Natural killer cell (primary cell): Measurements from ENCODE around the gene WFIKKN1. TPM values are rescaled to one million over a fixed set of nuclear protein-coding genes. Genes with fewer than 3 reads are reported as not detected.

Experiments
- ATAC-seq, 3 donors: fragments of 150-1000 bp in 2 of 3; fragments of 200-7000 bp in 1 of 3; cut with Tn5 transposase; 1 replicate in 1 of 3; 2 replicates in 2 of 3; pipeline ENCODE4 v1.10.0; 2021; ENCODE audit warnings: mild to moderate bottlenecking in 2 of 3, moderate library complexity in 2 of 3
- DNase-seq, 2 donors: peaks; one replicate each; pipeline versions ENCODE4 v3.0.0 to v3.0.0-alpha.2; 2013 to 2021; ENCODE audit warnings: mixed read lengths in 1 of 2
- H3K27ac ChIP-seq: one replicate; pipeline ENCODE4 v1.5.1; 2013; ENCODE audit warnings: mild to moderate bottlenecking, low read length
- H3K27me3 ChIP-seq: one replicate; pipeline ENCODE4 v1.6.1; 2013; ENCODE audit warnings: low read length; ENCODE audit not compliant: control insufficient read depth, insufficient read depth
- H3K36me3 ChIP-seq: one replicate; pipeline ENCODE4 v1.6.1; 2013; ENCODE audit warnings: low read length; ENCODE audit not compliant: control insufficient read depth, insufficient read depth
- H3K4me1 ChIP-seq: one replicate; pipeline ENCODE4 v1.6.1; 2013; ENCODE audit warnings: low read length; ENCODE audit not compliant: control insufficient read depth, insufficient read depth
- H3K4me3 ChIP-seq: one replicate; pipeline ENCODE4 v1.5.1; 2013; ENCODE audit warnings: low read length
- H3K9me3 ChIP-seq: one replicate; pipeline ENCODE4 v1.6.1; 2013; ENCODE audit warnings: low read length; ENCODE audit not compliant: control insufficient read depth, insufficient read depth
- H3K27ac Mint-ChIP-seq, 2 donors: one replicate each; pipeline ENCODE4 v1.8.0; 2022; ENCODE audit warnings: mild to moderate bottlenecking in 2 of 2, mixed read lengths in 2 of 2, moderate library complexity in 1 of 2
- H3K27me3 Mint-ChIP-seq, 2 donors: one replicate each; pipeline ENCODE4 v1.8.0; 2022; ENCODE audit warnings: low read depth in 2 of 2, mixed read lengths in 2 of 2
- H3K36me3 Mint-ChIP-seq: one replicate; pipeline ENCODE4 v1.8.0; 2022; ENCODE audit warnings: mixed read lengths
- H3K4me1 Mint-ChIP-seq, 2 donors: one replicate each; pipeline ENCODE4 v1.8.0; 2022; ENCODE audit warnings: mixed read lengths in 2 of 2
- H3K4me3 Mint-ChIP-seq: one replicate; pipeline ENCODE4 v1.8.0; 2022; ENCODE audit warnings: mild to moderate bottlenecking, moderate library complexity, mixed read lengths
- H3K9me3 Mint-ChIP-seq, 2 donors: one replicate each; pipeline ENCODE4 v1.8.0; 2022; ENCODE audit warnings: mixed read lengths in 2 of 2
- CTCF ChIP-seq: fragments of 200-600 bp; IDR thresholded peaks from one replicate; pipeline ENCODE4 v1.8.0; 2022; ENCODE audit warnings: antibody characterized with exemption
- WGBS: methylation state at CpG from one replicate; pipeline ENCODE4 v1.1.7; 2013; ENCODE audit warnings: missing lambda C conversion rate; ENCODE audit not compliant: insufficient coverage; 5-methylcytosine and 5-hydroxymethylcytosine counted together
- intact Hi-C: fragments of 100-400 bp; cut with micrococcal nuclease; formaldehyde crosslinking; loops from one replicate; pipeline ENCODE4 v1.14.2; 2022
- total RNA-seq, 4 donors: library from RNA; stranded (reverse); fragments of 120-200 nt in 1 of 4; gene quantifications; one replicate each; pipeline versions ENCODE4 v1.2.3 to v1.2.4, GENCODE V29; 2013 to 2022

The WFIKKN1 gene
- total RNA-seq, 3 donors from 2014 or later (not counting 1 experiment from before 2014, with no cell fraction given): 0.60 to 1.7 (median 0.75) TPM

GRCh38 chr16:629833-630248 lies 944 bp upstream of the WFIKKN1 start:
- H3K36me3 ChIP-seq: peaks cover 9% of the 10 kb centered on the region
- no peaks in the 10 kb centered on the region for H3K9me3 Mint-ChIP-seq
- no peaks in the 10 kb centered on the region for H3K9me3 ChIP-seq
- H3K27ac Mint-ChIP-seq: no peak overlapping the region
- no peak for DNase-seq
- no peak for TF ChIP-seq CTCF
- no peaks in the 10 kb centered on the region for H3K27me3 Mint-ChIP-seq
- H3K4me1 ChIP-seq: peaks cover 3% of the 10 kb centered on the region
- no peak overlapping the region for H3K4me3 ChIP-seq
- intact Hi-C loops: no loop called here
- ATAC-seq: no peak
- H3K27me3 ChIP-seq: no peaks in the 10 kb centered on the region
- WGBS: 80% methylated on average over 10 of the region's 11 CpGs
- H3K4me3 Mint-ChIP-seq: no peak overlapping the region
- no peak overlapping the region for H3K27ac ChIP-seq
- H3K4me1 Mint-ChIP-seq: peaks cover 0 to 2% of the 10 kb centered on the region in 2 donors
- no peaks in the 10 kb centered on the region for H3K36me3 Mint-ChIP-seq

GRCh38 chr16:630249-630814 lies 453 bp upstream of the WFIKKN1 start:
- Mint-ChIP-seq H3K4me3 (no peak overlapping the region), H3K27ac (no peak overlapping the region), H3K9me3 (no peaks in the 10 kb centered on the region), H3K36me3 (no peaks in the 10 kb centered on the region), H3K27me3 (no peaks in the 10 kb centered on the region), H3K4me1 (peaks cover 0 to 5% of the 10 kb centered on the region in 2 donors)
- Histone ChIP-seq H3K4me1 (peaks cover 8% of the 10 kb centered on the region), H3K27me3 (no peaks in the 10 kb centered on the region), H3K4me3 (no peak overlapping the region), H3K36me3 (peaks cover 8% of the 10 kb centered on the region), H3K9me3 (no peaks in the 10 kb centered on the region), H3K27ac (no peak overlapping the region)
- 60% methylated on average over 27 of the region's 29 CpGs for WGBS
- intact Hi-C loops: no loop called here
- no peak for DNase-seq
- ATAC-seq: no peak
- no peak for TF ChIP-seq CTCF

- Mint-ChIP-seq H3K4me1 (peaks cover 7 to 12% of the 10 kb centered on the region in 2 donors), H3K27ac (no peak overlapping the region), H3K36me3 (no peaks in the 10 kb centered on the region), H3K4me3 (peak overlapping the region; percentile 52), H3K9me3 (no peaks in the 10 kb centered on the region), H3K27me3 (peaks cover 0 to 3% of the 10 kb centered on the region in 2 donors)
- H3K4me3 ChIP-seq: no peak overlapping the region
- TF ChIP-seq CTCF: no peak
- peaks cover 5% of the 10 kb centered on the region for H3K36me3 ChIP-seq
- DNase-seq (no peak), ATAC-seq (no peak)
- 80% methylated on average over 8 of the region's 9 CpGs for WGBS
- peaks cover 13% of the 10 kb centered on the region for H3K4me1 ChIP-seq
- H3K27me3 ChIP-seq: no peaks in the 10 kb centered on the region
- no peak overlapping the region for H3K27ac ChIP-seq
- no peaks in the 10 kb centered on the region for H3K9me3 ChIP-seq
- intact Hi-C loops: no loop called here
Measured at GRCh38 chr16:631808-632358, 1.1 kb downstream of the WFIKKN1 start.
